SJCRH30 (cell line): ENCODE results near the gene DCDC1. TPM values are rescaled to one million over a fixed set of nuclear protein-coding genes. Genes with fewer than 3 reads are reported as not detected.
A peak's percentile ranks its signal among the peaks of the same experiment; 100 is the strongest.

Source experiments
- DNase-seq, 2 experiments: peaks; one replicate each; pipeline ENCODE4 v3.0.0-alpha.2; 2015 to 2020
- H3K27ac ChIP-seq: fragments of 250-450 bp; sonication (Bioruptor Pico); 2 replicates; pipeline ENCODE4 v1.5.1; 2020; ENCODE audit warnings: mild to moderate bottlenecking, moderate library complexity
- H3K27me3 ChIP-seq: fragments of 250-450 bp; sonication (Bioruptor Pico); 2 replicates; pipeline ENCODE4 v1.5.1; 2020; ENCODE audit warnings: mild to moderate bottlenecking, moderate library complexity
- H3K36me3 ChIP-seq: fragments of 250-450 bp; sonication (Bioruptor Pico); 2 replicates; pipeline ENCODE4 v1.5.1; 2020; ENCODE audit warnings: mild to moderate bottlenecking, moderate library complexity
- H3K4me1 ChIP-seq: fragments of 250-450 bp; sonication (Bioruptor Pico); 2 replicates; pipeline ENCODE4 v1.5.1; 2020; ENCODE audit warnings: mild to moderate bottlenecking, moderate library complexity
- H3K4me3 ChIP-seq: fragments of 250-450 bp; sonication (Bioruptor Pico); 2 replicates; pipeline ENCODE4 v1.5.1; 2020; ENCODE audit warnings: mild to moderate bottlenecking, moderate library complexity
- H3K9me3 ChIP-seq: fragments of 250-450 bp; sonication (Bioruptor Pico); replicated peaks from 2 replicates; pipeline ENCODE4 v1.5.1; 2020; ENCODE audit warnings: mild to moderate bottlenecking, moderate library complexity
- total RNA-seq: library from RNA; depleted of rRNA; stranded (reverse); fragments of >200 nt; shearing (Covaris generic); gene quantifications from 2 replicates; pipeline ENCODE4 v1.2.3, GENCODE V29; 2014

Gene DCDC1
- total RNA-seq, 1 experiment from 2014 or later: 0.12 TPM

- Histone ChIP-seq H3K27me3 (no peaks in the 10 kb centered on the region), H3K9me3 (no peaks in the 10 kb centered on the region), H3K4me1 (no peaks in the 10 kb centered on the region), H3K36me3 (no peaks in the 10 kb centered on the region), H3K4me3 (no peak overlapping the region), H3K27ac (no peak overlapping the region)
- DNase-seq: no peak
Observed at GRCh38 chr11:30919389-30920152, 450.0 kb downstream of the DCDC1 start.

- H3K36me3 ChIP-seq: no peaks in the 10 kb centered on the region
- H3K9me3 ChIP-seq: no peaks in the 10 kb centered on the region
- no peak overlapping the region for H3K4me3 ChIP-seq
- DNase-seq: peak; percentile 25 to 80
- no peak overlapping the region for H3K27ac ChIP-seq
- no peaks in the 10 kb centered on the region for H3K4me1 ChIP-seq
- no peaks in the 10 kb centered on the region for H3K27me3 ChIP-seq
Observed at GRCh38 chr11:30917859-30918478, 451.6 kb downstream of the DCDC1 start.

GRCh38 chr11:30917266-30917665 is 452.3 kb downstream of the DCDC1 start:
- no peaks in the 10 kb centered on the region for H3K36me3 ChIP-seq
- no peaks in the 10 kb centered on the region for H3K9me3 ChIP-seq
- DNase-seq: no peak
- no peak overlapping the region for H3K4me3 ChIP-seq
- H3K27ac ChIP-seq: no peak overlapping the region
- H3K27me3 ChIP-seq: no peaks in the 10 kb centered on the region
- H3K4me1 ChIP-seq: no peaks in the 10 kb centered on the region

- H3K9me3 ChIP-seq: no peaks in the 10 kb centered on the region
- no peak for DNase-seq
- H3K27me3 ChIP-seq: no peaks in the 10 kb centered on the region
- no peak overlapping the region for H3K27ac ChIP-seq
- H3K36me3 ChIP-seq: no peaks in the 10 kb centered on the region
- no peak overlapping the region for H3K4me3 ChIP-seq
- no peaks in the 10 kb centered on the region for H3K4me1 ChIP-seq
Observed at GRCh38 chr11:30916764-30917163, 452.8 kb downstream of the DCDC1 start.

- peak; percentile 46 to 64 for DNase-seq
Observed at GRCh38 chr11:30914143-30914762, 455.3 kb downstream of the DCDC1 start.

GRCh38 chr11:30911247-30911646 is 458.3 kb downstream of the DCDC1 start:
- no peaks in the 10 kb centered on the region for H3K4me1 ChIP-seq
- H3K9me3 ChIP-seq: no peaks in the 10 kb centered on the region
- H3K27ac ChIP-seq: no peak overlapping the region
- H3K4me3 ChIP-seq: no peak overlapping the region
- no peaks in the 10 kb centered on the region for H3K27me3 ChIP-seq
- DNase-seq: no peak
- no peaks in the 10 kb centered on the region for H3K36me3 ChIP-seq

More at GRCh38 chr11:30914143-30914762, 455.3 kb downstream of the DCDC1 start:
- Histone ChIP-seq H3K4me1 (no peaks in the 10 kb centered on the region), H3K27ac (no peak overlapping the region), H3K27me3 (no peaks in the 10 kb centered on the region), H3K9me3 (no peaks in the 10 kb centered on the region), H3K36me3 (no peaks in the 10 kb centered on the region), H3K4me3 (no peak overlapping the region)

GRCh38 chr11:30908857-30909256 is 460.7 kb downstream of the DCDC1 start:
- no peaks in the 10 kb centered on the region for H3K9me3 ChIP-seq
- H3K27ac ChIP-seq: no peak overlapping the region
- DNase-seq: no peak
- no peak overlapping the region for H3K4me3 ChIP-seq
- no peaks in the 10 kb centered on the region for H3K36me3 ChIP-seq
- no peaks in the 10 kb centered on the region for H3K4me1 ChIP-seq
- no peaks in the 10 kb centered on the region for H3K27me3 ChIP-seq

GRCh38 chr11:30908272-30908671 is 461.3 kb downstream of the DCDC1 start:
- no peak overlapping the region for H3K4me3 ChIP-seq
- no peaks in the 10 kb centered on the region for H3K4me1 ChIP-seq
- no peaks in the 10 kb centered on the region for H3K9me3 ChIP-seq
- no peaks in the 10 kb centered on the region for H3K36me3 ChIP-seq
- no peaks in the 10 kb centered on the region for H3K27me3 ChIP-seq
- no peak for DNase-seq
- no peak overlapping the region for H3K27ac ChIP-seq

- Histone ChIP-seq H3K4me1 (no peaks in the 10 kb centered on the region), H3K27ac (no peak overlapping the region), H3K36me3 (no peaks in the 10 kb centered on the region), H3K4me3 (no peak overlapping the region), H3K27me3 (no peaks in the 10 kb centered on the region), H3K9me3 (no peaks in the 10 kb centered on the region)
- DNase-seq: no peak
Observed at GRCh38 chr11:30902929-30903328, 466.6 kb downstream of the DCDC1 start.

GRCh38 chr11:30895046-30895445 is 474.5 kb downstream of the DCDC1 start:
- H3K9me3 ChIP-seq: no peaks in the 10 kb centered on the region
- no peaks in the 10 kb centered on the region for H3K4me1 ChIP-seq
- no peak for DNase-seq
- H3K27ac ChIP-seq: no peak overlapping the region
- no peak overlapping the region for H3K4me3 ChIP-seq
- H3K27me3 ChIP-seq: no peaks in the 10 kb centered on the region
- H3K36me3 ChIP-seq: no peaks in the 10 kb centered on the region

GRCh38 chr11:30893318-30893717 is 476.2 kb downstream of the DCDC1 start:
- no peaks in the 10 kb centered on the region for H3K27me3 ChIP-seq
- no peaks in the 10 kb centered on the region for H3K9me3 ChIP-seq
- no peaks in the 10 kb centered on the region for H3K36me3 ChIP-seq
- H3K4me3 ChIP-seq: no peak overlapping the region
- no peak for DNase-seq
- H3K27ac ChIP-seq: no peak overlapping the region
- no peaks in the 10 kb centered on the region for H3K4me1 ChIP-seq

- Histone ChIP-seq H3K27ac (no peak overlapping the region), H3K9me3 (no peaks in the 10 kb centered on the region), H3K4me1 (no peaks in the 10 kb centered on the region), H3K36me3 (no peaks in the 10 kb centered on the region), H3K4me3 (no peak overlapping the region), H3K27me3 (no peaks in the 10 kb centered on the region)
- DNase-seq: peak in 1 of 2 experiments; percentile 16
Observed at GRCh38 chr11:30889143-30889794, 480.3 kb downstream of the DCDC1 start.

- Histone ChIP-seq H3K27me3 (no peaks in the 10 kb centered on the region), H3K27ac (no peak overlapping the region)
Observed at GRCh38 chr11:30879322-30880005, 490.1 kb downstream of the DCDC1 start.

GRCh38 chr11:30878400-30878799 is 491.1 kb downstream of the DCDC1 start:
- H3K27ac ChIP-seq: no peak overlapping the region
- no peak overlapping the region for H3K4me3 ChIP-seq
- no peaks in the 10 kb centered on the region for H3K36me3 ChIP-seq
- H3K9me3 ChIP-seq: no peaks in the 10 kb centered on the region
- DNase-seq: no peak
- H3K4me1 ChIP-seq: no peaks in the 10 kb centered on the region
- H3K27me3 ChIP-seq: no peaks in the 10 kb centered on the region

More at GRCh38 chr11:30879322-30880005, 490.1 kb downstream of the DCDC1 start:
- no peaks in the 10 kb centered on the region for H3K4me1 ChIP-seq
- DNase-seq: peak in 1 of 2 experiments; percentile 6
- H3K4me3 ChIP-seq: no peak overlapping the region
- H3K36me3 ChIP-seq: no peaks in the 10 kb centered on the region
- H3K9me3 ChIP-seq: no peaks in the 10 kb centered on the region
